CD4-positive, alpha-beta T cell treated with Interleukin-2 at 100 ng/mL for 4 hours (primary cell): ENCODE measurements around the gene HSD17B11.
"Not testable (repeated sequence)": the region's sequence is repeated elsewhere in the genome, so short reads cannot be mapped to it uniquely, and the experiment has no call there.

Source experiments
- DNase-seq: peaks from one replicate; pipeline ENCODE4 v3.0.0-alpha.2; 2020; ENCODE audit warnings: low spot score

The HSD17B11 gene

GRCh38 chr4:87356832-87357526, 34.0 kb downstream of the HSD17B11 start:
- no peak for DNase-seq

DNA sequence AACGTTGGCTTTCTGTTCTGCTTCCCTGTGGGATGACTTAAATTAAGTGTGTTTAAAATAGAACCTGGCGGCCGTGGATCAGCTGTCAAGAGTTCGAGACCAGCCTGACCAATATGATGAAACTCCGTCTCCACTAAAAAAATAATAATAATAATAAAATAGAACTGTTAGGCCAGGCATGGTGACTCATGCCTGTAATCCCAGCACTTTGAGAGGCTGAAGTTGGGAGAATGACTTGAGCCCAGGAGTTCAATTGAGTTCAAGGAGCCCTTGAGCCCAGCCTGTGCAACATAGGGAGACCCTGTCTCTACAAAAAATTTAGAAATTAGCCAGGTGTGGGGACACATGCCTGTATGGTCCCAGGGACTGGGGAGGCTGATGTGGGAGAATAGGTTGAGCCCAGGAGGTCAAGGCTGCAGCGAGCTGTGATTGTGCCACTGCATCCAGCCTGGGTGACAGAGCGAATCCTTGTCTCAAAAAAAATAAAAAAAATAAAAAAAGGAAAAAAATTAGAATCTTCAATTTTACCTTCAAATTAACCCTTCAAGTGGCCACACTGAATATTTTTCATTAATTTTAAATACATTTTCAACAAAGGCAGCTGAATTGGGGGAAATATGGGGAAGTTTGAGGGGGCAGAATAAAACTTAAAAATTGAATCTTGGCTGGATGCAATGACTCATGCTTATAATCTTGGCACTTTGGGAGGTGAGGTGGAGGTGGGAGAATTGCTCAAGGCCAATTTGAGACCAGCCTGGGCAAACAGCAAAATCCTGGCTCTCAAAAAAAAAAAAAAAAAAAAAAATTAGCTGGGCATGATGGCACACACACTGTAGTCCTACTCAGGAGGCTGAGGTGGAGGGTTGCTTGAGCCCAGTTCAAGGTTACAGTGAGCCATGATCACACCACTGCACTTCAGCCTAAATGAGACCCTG, 36.6 kb downstream of the HSD17B11 start:
- DNase-seq = no peak

- no peak for DNase-seq
Measured at GRCh38 chr4:87353592-87353991, 37.4 kb downstream of the HSD17B11 start.

DNA sequence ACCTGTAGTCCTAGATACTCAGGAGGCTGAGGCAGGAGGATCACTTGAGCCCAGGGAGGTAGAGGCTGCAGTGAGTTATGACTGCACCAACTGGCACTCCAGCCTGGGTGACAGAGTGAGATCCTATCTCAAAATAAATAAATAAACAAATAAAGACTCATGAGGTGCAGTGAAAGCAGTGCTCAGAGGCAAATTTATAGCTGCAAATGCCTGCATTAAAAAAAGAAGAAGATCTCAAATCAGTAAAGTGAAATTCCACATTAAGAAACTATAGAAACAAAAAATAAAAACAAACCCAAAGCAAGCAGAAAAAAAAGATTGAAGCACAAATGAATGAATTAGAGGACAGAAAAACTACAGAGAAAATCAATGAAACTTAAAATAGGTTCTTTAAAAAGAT, 45.8 kb downstream of the HSD17B11 start:
- no peak for DNase-seq

- no peak for DNase-seq
Measured at GRCh38 chr4:87342872-87343271, 48.1 kb downstream of the HSD17B11 start.

DNA sequence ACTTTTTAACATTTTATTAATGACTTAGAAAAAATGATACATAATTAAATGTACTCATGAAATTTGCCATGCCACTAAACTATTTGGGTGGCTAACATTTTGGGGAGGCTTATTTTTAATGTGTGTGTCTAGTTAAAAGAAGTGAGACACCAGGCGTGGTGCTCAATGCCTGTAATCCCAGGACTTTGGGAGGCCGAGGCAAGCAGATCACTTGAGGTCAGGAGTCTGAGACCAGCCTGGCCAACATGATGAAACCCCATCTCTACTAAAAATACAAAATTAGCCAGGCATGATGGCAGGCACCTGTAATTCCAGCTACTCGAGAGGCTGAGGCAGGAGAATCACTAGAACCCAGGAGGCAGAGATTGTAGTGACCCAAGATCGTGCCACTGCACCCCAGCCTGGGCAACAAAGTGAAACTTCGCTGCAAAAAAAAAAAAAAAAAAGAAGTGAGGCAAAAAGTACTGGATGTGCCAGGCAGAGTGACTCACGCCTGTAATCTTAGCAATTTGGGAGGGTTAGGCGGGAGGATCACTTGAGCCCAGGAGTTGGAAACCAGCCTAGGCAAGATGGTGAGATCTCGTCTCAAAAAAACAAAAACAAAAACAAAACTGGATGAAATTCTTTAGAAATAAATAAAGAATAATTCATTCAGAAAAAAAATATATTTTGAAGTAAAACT, 48.9 kb downstream of the HSD17B11 start:
- not testable (repeated sequence) for DNase-seq

GRCh38 chr4:87339440-87339839, 51.5 kb downstream of the HSD17B11 start:
- no peak for DNase-seq

DNA sequence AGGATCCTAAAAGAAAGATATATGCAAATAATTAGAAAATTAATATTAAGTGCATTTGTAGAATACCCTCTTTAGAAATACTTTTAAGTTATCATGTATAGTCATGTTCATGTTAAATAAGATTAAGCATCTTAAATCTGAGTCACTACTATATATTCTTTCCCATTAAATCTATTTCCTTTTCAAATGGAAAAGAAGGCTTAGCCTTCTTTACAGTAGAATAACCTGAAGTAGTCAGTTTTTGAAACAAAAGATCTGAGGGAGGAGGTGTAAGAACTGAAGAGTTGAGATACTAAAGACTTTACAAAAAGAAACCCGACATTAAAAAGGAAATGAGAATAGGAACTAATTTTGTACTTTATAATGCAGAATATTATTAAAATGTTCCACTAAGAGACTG, 53.6 kb downstream of the HSD17B11 start:
- no peak for DNase-seq

GRCh38 chr4:87333267-87333666, 57.7 kb downstream of the HSD17B11 start:
- no peak for DNase-seq

- no peak for DNase-seq
Measured at GRCh38 chr4:87330761-87331160, 60.2 kb downstream of the HSD17B11 start.

DNA sequence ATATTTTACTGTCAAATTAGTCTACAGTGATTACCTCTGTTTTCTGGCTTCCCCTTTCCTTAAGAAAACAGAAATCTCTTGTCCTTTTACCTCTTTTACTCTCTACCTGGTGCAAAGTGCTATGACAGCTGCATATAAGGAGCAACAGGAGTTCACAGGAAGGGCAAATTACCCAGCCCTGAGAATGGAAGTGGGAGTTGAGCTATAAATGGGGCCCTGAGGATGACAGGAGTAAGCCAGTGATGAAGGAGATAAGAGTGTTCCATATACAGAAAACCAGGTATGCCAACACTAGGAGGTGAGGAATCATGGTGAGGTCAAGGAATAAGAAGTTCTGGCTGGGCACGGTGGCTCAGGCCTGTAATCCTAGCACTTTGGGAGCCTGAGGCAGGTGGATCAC, 63.9 kb downstream of the HSD17B11 start:
- no peak for DNase-seq

DNA sequence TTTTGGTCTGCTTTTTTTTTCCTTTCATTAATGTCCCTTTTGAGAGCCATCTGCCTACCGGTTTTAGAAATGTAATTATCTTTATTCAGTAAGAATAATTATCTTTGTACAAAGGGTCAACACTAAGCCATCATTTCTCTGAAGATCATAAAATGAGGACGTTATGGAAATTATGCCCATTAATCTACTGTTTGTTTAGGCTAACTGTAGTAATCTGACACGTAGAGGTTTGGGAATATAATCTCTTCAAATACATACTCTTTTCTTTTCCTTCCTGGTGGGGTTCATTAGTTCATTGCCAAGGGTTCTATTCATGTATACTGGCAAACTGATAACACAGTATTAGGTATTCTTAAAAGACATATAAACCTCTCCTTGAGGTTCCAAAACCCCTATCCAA, 64.5 kb downstream of the HSD17B11 start:
- DNase-seq = no peak

- no peak for DNase-seq
Measured at GRCh38 chr4:87322754-87323153, 68.2 kb downstream of the HSD17B11 start, which contains the start of gene HSD17B13. HSD17B13 (minus strand) TSS chr4:87322882; CDS start chr4:87322841, 41 bp downstream.

DNA sequence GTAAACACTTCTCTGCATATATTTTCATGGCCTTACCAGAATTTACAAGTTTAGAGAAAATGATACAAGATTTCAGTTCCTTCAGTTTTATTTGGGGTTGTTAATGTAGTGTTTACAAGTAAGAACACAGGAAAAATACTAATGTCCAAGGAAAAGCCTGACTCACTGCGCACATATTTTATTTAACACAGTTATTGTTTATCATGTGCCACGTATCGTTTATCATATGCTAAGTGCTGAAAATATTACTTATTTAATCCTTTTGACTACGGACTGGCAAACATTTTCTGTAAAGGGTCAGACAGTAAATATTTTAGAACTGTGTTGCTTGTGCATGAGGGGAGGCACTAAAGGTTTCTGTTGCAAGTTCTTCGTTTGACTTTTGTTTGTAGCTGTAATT, 69.1 kb downstream of the HSD17B11 start:
- no peak for DNase-seq

DNA sequence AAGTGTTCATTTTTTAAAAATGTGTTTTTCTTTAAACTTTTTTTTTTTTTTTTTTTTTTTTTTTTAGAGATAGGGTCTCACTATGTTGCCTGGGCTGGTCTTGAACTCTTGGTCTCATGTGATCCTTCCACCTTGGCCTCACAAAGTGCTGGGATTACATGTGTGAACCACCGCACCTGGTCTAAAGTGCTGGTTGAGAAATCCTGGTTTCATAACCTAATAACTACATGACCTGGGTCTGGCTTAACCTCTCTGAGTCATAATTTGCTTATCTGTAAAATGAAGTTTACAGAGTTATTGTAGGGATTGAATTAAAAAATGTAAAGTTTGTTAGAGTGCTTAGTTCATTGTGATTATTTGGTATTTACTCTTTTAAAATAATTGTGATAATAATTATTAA, 73.5 kb downstream of the HSD17B11 start:
- DNase-seq = no peak

GRCh38 chr4:87316961-87317360, 74.0 kb downstream of the HSD17B11 start:
- DNase-seq = no peak

GRCh38 chr4:87315000-87315399, 76.0 kb downstream of the HSD17B11 start:
- DNase-seq = not testable (repeated sequence)

GRCh38 chr4:87313756-87314155, 77.2 kb downstream of the HSD17B11 start:
- DNase-seq = no peak

- DNase-seq = no peak
Measured at GRCh38 chr4:87311684-87312083, 79.3 kb downstream of the HSD17B11 start.

- DNase-seq = no peak
Measured at GRCh38 chr4:87310691-87311335, 80.2 kb downstream of the HSD17B11 start.

DNA sequence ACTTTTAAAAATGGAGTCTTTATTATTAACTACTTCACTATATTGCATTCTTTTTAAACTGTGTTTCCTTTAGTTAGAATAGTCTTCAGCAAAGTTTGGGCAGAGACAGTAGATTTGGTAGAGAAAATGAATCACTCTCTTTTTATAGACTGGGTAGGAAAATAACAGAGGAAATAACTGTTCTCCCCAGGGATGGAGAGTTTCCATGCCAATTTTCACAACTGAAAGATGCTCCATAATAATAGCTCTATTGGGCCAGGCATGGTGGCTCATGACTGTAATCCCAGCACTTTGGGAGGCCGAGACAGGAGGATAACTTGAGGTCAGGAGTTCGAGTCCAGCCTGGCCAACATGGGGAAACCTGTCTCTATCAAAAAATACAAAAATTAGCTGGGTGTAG, 81.4 kb downstream of the HSD17B11 start:
- no peak for DNase-seq

GRCh38 chr4:87306056-87306455, 84.9 kb downstream of the HSD17B11 start:
- no peak for DNase-seq
